NCI-H345 (cell line): ENCODE results near the gene TREX2.

Experiments used
- DNase-seq: peaks from one replicate; lab custom pipeline; 2025; lab: John Stamatoyannopoulos, UW

The TREX2 gene

DNA sequence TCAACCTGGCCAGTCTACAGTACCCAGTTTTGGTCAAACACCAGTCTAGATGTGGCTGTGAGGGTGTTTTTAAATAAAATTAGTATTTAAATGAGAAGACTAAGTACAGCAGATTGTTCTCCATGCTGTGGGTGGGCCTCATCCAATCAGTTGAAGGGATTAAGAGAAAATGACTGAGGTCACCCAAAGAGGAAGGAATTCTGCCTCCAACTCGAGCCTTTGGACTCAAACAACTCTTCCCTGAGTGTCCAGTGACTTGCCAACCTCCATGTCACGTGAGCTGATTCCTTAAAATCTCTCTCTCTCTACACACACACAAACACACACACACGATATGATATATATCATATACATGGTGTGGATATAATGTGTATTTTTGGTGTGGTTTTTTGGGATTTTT is 10.0 kb downstream of the TREX2 start:
- DNase-seq, result no peak

DNA sequence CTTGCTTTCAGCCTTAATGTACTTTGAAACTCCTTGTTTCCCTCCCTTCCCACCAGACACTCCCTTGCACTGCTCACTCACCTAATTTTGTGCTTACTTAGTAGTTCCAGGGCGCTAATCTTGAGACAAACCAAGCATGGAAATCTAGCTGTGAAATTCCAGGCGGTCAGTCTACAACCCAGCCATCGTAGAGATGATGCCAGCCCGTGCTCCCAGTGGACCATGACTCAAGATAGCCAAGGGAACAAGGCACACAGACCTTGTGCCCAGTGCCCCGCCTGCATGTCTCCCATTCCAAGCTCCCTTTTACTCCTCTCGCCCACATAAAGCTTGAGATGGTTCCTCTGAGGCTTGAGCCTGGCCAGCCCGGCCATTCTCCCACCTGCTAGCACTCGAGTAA is 11.1 kb downstream of the TREX2 start:
- DNase-seq, result no peak

DNA sequence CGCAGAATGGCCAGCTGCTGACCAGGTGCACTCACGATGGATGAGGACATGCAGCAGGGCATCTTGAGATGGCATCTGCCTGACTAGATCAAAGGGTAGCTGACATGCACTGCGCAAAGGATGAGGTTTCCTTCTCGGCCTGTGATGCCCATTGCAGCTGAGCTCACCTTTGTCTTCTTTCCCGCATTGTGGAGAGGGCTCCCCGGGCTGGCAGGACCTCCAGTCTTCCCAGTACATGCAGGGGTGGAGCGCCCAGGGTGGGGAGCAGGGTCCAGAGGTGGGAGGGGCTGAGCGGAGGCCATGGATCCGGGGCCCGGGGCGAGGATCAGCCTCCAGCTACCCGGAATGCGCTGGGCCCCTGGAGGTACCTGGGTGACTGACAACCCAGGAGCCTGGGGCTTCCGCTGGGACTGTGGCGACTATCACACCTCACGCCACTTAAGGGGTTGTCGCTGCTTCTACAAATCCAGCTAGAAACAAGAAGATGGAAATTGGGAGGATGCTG is 12.0 kb downstream of the TREX2 start:
- no peak for DNase-seq

DNA sequence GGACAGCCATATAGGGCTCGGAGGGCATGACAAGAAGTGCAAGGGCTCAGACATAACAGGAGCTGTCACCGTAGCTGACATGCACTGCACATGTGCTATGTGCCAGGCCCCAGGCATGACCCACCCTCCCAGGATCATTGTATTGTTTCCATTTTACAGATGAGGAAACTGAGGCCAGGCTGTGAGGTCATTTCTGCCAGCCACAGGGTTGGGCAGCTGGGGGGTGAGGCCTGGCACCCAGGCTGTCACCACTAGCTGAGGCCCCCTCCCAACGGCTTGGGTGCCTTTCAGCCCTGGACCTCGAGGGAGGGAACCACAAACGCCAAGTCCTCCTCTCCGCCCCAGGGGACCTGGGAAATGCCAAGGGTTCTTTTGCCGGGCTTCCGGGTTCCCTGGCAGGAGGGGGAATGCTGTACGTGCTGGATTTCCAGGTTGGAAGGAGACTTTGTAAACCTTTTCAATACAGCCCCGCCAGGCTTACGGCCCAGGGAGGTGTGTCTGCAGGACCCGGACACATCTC is 12.6 kb downstream of the TREX2 start:
- no peak for DNase-seq

DNA sequence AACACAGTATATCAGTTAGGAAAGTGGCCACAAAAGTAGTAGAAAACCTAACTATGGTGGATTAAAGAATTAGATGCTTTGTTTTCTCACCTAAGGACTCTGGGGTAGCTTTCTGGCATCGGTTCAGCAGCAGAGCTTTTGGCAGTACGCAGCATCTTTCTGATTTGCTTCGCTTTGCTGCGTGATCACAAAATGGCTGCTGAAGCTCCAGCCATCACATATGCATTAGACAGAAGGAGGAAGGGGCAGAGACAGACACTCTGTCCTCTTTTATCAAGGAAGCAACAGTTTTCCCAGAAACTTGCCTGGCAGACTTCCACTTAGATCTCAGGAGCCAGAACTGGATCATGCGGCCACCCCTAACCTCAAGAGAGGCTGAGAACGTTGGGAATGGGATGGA is 15.1 kb downstream of the TREX2 start:
- no peak for DNase-seq

DNA sequence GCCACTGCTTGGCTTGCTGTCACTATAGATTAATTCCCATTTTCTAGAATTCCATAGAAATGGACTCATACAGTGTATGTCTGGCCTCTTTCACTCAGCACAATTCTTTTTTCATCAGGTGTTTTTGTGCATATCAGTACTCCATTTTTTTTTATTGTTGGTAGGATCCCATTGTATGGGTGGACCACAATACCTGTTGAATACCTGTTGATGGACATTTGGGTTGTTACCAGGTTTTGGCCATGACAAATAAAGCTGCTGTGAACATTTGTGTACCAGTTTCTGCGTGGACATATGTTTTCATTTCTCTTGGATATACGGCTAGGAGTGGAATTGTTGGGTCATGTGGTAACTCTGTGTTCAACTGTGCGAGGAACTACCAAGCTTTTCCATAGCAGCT is 19.7 kb downstream of the TREX2 start:
- DNase-seq, result no peak

DNA sequence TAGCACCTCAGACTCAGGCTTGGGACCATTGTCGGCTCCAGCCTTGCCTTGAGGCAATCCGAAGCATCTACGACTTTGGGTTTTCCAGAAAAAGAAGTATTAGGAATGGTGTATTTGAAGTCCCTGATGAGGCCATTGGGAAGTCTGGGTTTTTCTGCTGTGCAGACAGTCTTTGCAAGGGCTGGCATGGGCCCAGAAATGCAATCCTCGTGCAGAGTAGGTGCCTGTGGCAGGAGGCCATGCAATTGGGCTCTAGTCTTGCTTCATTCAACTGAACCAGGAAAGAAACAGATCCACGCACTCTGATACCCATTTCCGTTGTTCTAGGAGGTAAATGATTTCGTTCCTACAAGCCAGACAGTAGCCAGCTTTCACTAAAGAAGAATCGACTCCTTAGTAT is 22.2 kb downstream of the TREX2 start:
- DNase-seq, result no peak

DNA sequence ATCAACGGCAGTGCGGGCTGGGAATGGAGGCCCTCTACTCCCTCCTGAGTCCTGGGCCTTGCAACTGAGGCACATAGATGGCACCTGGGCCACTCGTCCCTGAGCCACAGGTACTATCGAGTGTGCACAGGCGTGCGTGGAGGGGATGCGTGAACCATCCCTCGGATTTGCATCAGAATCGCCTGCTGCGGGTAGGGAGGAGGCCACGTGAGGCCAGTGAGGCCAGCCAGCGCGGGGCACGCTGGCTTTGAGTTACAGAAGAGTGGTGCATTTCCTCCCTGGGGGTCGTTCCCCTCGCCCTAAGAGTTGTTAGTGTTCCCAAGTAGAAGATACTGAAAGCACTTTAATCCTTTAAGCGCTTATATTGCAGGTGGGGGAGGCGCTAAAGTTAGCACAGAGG is 24.0 kb downstream of the TREX2 start:
- DNase-seq, result no peak

DNA sequence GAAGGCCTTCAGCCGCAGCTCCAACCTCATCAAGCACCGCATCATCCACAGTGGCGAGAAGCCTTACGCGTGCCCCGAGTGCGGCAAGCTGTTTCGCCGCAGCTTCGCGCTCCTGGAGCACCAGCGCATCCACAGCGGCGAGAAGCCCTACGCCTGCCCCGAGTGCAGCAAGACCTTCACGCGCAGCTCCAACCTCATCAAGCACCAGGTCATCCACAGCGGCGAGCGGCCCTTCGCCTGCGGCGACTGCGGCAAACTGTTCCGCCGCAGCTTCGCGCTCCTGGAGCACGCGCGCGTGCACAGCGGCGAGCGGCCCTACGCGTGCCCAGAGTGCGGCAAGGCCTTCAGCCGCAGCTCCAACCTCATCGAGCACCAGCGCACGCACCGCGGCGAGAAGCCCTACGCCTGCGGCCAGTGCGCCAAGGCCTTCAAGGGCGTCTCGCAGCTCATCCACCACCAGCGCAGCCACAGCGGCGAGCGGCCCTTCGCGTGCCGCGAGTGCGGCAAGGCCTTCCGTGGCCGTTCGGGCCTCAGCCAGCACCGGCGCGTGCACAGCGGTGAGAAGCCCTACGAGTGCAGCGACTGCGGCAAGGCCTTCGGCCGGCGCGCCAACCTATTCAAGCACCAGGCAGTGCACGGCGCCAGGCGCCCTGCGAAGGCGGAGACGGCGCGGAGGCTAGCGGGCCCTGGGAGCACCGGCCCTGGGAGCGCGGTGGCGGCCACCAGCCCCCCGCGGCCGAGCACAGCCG is 24.8 kb downstream of the TREX2 start:
- no peak for DNase-seq

DNA sequence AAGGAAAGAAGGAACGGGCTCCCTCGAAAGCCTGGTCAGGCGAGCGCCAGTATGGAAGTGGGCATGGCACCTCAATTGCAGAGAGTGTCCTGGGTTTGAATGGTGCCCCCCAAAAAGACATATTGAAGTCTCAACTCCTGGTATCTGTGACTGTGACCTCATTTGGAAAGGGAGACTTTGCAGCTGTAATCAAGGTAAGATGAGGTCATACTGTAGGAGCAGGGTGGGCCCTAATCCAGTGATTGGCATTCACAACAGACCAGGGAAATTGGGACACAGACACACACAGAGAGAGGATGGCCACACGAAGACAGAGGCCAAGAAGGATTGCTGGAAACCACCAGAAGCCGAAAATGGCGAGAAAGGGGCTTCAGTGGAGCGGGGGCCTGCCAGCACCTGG is 28.2 kb downstream of the TREX2 start:
- no peak for DNase-seq

DNA sequence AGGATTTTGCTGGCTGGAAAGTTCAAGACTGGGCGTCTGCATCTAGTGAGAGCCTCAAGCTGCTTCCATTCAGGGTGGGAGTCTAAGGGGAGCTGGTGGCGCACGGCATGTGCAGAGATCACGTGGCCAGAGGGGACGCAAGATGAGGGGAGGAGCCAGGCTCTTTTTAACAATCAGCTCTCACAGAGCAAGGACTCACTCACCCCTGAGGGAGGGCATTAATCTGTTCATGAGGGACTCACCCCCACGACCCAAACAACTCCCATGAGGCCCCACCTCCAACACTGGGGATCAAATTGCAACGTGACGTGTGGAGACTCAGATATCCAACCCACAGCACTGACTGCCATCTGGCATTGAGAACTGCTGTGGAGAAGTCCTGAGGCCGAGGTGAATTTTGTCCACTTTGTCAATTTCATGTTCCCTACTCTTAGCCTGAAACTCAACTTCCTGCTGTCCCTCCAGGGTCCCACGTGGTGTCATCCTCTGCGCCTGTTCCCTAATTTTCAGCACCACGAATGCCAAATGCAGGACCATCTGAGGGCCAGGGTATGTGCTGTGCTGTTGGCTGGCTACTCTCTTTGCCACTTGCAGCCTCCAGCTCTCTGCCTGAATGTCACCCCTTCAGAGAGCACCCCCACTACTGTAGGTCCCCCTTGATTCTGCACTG is 28.9 kb downstream of the TREX2 start:
- DNase-seq, result no peak

DNA sequence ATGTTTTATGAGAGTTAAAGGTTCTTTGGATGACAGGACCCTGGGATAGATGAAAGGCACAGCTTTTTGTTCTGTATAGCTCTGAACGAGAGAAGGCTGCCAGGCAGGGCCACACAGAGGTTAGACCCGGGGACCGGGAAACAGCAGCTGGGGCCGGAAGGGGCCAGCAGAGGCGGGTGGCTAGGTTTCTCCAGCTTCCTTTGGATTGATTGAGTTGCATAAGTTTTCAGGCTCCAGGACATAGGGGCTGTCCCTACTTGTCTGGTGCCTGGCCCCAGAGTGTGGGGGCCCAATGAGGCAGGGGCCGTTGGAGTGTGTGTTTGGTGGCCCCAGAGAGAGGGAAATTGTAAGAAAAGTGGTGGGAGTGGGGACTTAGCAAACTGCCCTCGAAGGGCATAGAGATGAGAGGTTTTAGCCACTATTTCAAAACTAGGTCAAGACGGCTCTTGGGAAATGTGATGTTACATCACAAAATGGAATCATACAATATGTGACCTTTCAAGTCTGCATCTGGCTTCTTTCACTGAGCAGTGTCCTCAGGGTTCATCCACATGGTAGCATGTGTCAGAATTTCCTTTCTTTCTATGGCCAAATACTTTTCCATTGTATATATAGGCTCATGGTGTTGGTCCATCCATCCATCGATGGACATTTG is 30.9 kb downstream of the TREX2 start:
- DNase-seq, result no peak

DNA sequence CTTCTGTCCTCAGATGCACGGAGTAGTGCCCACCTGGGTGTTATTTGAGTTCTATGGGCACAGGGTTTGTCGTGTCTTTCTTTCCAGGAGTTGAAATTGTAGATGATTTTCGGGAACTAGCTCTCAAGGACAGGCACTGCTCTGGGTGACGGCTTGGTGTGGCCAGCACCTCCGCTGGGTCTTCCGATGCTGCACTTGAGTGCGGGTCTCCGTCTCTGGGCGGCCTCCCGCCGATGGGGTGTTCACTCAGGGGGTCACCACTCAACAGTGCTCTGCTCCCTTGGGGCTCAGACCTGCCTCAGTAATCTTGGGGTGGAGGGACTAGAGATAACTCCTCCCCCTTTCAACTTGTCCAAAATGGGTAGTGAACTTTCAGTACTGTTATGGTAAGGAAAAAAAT is 32.1 kb downstream of the TREX2 start:
- DNase-seq, result no peak

DNA sequence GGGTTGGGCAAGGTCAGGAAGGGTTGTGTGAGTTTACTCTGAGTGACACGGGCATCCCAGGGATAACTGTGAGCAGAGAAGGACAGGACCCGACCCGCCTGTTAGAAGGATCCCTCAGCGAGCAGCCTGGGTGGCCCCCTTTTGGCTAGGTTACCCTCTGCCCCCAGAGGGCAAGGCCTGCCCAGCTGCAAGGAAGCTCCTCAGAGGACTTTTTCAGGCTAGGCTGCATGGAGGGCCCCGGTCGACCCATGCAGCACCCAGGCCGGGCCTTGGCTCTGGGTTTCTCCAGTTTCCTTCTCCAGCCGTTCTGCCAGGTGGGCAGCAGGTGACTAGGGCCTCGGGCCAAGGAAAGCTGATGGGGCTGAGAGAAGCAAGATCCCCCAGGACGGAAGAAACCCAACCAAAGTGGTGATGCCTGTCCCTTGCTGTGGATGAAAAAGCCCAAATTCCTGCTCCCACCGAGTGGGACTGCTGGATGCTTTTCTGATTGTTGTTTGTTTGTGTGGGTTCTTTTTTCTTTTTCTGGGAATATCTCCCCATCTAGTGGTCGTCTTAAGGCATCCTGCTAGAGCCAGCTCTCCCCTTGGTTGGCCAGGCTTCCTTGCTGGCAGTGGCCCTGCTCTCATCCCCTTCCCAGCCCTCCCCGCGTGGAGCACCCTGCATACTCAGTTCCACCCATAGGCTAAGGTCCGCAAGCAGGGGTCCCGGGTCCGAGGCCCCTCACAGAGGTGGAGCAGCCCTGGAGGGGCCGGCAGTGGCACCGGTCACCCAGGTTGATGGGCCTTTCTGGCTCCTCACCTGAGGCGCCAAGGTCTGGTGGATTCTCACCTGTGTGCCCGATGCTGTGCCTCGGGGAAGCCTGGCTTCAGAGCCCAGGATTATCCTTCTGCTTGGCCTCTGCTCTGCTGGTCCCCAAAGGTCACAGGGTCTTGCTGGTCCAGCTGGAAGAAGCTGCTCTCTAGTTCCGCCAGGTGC is 32.8 kb downstream of the TREX2 start:
- peak; percentile 4 for DNase-seq

DNA sequence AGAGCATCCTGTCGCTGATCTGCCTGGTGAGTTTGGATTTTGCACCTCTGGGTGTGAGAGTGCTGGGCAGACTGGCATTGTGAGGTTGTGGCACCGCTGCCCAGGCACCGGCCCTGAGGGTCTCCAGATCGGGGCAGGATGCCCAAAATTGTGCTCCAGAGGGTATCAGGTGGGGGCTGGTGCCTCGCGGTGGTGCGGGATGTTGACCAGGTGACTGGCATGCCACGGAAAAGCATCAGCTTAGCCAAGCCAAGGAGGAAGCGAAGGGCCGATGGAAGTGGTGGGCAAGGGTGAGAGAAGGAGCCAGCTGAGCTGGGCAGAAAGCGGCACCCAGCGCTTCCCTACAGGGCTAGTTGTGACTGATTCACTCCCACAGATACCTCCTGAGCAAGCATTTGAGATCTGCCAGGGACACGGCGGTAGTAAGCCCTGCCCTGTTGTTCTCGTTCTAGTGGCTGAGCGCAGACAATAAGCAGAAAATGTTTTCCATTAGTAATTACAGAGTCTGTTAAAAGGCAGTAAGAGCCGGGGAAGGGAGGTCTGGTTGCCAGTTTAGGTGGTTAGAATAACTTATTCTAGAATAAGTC is 33.8 kb downstream of the TREX2 start:
- peak; percentile 47 for DNase-seq

DNA sequence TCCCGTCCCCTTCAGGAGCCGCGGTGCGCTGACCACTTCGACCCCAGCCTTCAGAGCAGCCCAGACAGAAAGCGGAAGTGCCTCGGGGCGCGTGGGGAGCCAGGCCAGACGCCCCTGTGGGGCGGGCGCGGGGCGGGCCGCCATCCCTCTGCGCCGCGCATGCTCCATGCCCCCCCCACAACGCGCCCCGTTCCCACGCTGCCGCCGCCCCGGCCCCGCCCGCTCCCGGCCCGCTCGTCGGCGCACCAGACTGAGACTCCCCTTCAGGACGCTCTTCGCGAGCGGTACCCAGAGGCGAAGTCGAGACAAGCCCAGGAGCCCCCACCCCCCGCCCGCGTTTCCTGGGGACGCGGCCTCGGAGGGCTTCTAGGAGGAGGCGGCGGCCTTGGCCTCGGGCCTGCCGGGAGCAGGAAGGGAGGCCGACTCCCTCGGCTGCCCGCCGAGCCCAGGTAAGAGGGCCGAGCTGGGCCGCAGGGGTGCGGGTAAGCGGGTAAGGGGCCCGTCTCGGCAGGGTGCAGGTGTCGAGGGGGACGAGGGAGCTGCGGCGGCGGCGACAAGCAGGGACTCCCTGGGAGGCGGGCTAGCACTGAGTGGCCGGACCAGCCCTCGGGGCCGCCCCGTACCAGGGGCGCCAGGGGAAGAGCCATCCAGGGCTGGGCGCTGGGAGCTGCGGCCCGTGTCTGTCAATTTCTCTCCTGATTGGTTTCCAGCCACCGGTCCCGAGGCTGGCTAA is 34.4 kb downstream of the TREX2 start, which contains the start of gene ZFP92:
TSS of gene ZFP92 (plus strand) at position 218 of the 733 bp plus-strand sequence. CDS start 6,851 bp downstream, outside the sequence.
- no peak for DNase-seq

DNA sequence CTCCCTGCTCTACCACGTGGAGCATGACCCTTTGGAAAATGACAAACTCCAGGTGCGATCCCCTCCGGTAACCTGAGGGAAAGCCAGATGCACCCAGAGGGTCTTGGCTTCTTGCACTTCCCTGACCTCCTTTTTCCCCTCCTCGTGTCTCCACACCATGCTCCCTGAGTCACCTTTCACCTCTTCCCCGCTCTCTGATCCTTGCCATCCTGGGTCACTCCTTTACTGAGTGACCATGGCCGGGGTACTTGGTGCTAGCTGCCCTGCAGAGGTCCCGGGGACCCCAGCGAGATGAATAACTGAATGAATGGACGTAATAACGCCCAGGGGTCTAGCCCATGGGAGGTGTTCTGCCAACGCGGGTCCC is 35.0 kb downstream of the TREX2 start:
- no peak for DNase-seq

DNA sequence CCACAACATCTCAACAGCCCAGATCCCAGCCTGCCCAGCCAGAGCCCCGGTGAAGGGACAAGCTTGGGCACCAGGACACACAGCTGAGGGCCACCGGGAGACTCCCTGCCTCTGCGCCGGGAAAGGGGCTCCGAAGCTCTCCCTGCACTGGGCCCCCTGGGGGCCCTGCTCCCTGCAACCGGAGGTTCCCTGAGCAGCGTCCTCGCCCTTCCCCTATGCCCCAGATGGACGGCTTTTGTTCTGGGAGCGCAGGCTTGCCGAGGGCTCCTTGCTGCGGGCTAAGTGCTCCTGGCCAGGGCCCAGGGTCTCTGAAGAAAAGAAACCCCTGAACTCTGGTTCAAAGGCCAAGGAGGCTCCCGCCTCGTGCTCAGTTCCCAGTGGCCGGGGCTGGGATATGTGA is 35.5 kb downstream of the TREX2 start:
- DNase-seq, result no peak

DNA sequence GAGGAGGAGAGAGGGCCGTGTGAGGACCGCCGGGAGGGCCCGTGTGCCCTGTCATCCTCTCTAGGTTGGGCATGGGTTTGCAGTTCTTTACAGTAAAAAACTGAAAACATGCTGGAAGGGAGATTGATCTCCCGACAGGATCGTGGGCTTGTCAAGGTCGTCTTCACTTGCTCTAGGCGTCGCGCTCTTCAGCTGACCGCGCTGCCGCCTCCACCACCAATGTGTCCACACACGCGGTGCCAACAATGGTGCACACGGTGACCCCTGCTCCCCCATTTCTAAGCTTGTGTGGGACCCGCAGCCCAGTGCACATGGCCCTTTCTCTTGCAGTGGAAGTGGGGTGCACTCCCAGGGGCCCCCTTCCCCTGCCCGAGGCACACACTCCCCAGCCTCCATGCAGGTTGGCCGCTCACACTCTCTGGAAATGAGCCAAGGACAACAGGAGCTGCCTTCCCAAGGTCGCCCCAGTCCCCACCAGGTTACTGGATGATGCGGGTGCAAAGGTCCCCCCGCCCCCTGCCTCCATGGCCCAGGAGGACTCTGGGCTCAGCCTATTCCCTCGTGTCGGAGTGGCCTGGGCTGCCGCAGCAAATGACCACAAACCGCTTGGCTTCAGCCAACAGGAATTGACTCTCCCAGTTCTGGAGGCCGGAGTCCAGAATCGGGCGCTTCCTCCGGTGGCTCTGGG is 36.3 kb downstream of the TREX2 start:
- DNase-seq, result no peak

DNA sequence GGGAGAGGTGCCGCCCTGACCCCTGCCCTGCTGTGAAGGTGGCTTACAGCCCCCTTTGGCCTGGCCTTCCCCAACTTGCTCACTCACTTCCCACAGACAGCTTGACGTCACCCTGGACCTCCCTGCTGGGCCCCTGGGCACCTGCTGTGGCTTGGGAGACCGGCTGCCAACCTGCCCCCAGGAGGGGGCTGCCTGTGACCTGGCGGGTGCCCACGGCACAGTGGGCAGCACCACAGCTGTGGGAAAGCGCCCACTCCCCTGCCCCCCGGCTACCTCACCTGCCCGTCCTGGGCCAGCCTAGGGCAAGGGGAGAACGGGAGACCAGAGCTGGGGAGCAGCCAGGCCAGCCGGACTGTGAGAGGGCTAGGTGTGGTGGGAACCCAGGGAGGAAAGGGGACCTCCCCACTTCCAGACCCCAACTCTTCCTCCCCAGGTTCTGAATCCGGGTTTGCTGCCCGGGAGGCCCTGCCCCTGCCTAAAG is 36.9 kb downstream of the TREX2 start:
- DNase-seq, result no peak
